HUES64 (cell line): ENCODE results near the gene ZNRF1.
"Not testable (repeated sequence)": the region's sequence is repeated elsewhere in the genome, so short reads cannot be mapped to it uniquely, and the experiment has no call there.

Experiments used
- H3K27ac ChIP-seq: 2 replicates; pipeline ENCODE4 v1.7.0; 2013; ENCODE audit warnings: low read depth, low read length, inconsistent platforms
- H3K27me3 ChIP-seq: 2 replicates; pipeline ENCODE4 v1.6.1; 2013; ENCODE audit warnings: mild to moderate bottlenecking, low read length; ENCODE audit not compliant: insufficient read depth
- H3K36me3 ChIP-seq: 2 replicates; pipeline ENCODE4 v1.6.1; 2013; ENCODE audit warnings: mild to moderate bottlenecking, low read length; ENCODE audit not compliant: insufficient read depth
- H3K4me1 ChIP-seq: 2 replicates; pipeline ENCODE4 v1.6.1; 2013; ENCODE audit warnings: mild to moderate bottlenecking, low read length, moderate library complexity; ENCODE audit not compliant: insufficient read depth
- H3K4me3 ChIP-seq: 2 replicates; pipeline ENCODE4 v1.5.1; 2013; ENCODE audit warnings: mild to moderate bottlenecking, low read length, moderate library complexity
- H3K9ac ChIP-seq: 2 replicates; pipeline ENCODE4 v1.6.1; 2013; ENCODE audit warnings: mild to moderate bottlenecking, low read depth, low read length
- H3K9me3 ChIP-seq: 2 replicates; pipeline ENCODE4 v1.6.1; 2013; ENCODE audit warnings: low read depth, low read length; ENCODE audit not compliant: insufficient read depth
- WGBS: fragments of 150-250, 120-280 bp; methylation state at CpG from one replicate; pipeline ENCODE4 v1.1.7; 2013; ENCODE audit warnings: missing lambda C conversion rate; 5-methylcytosine and 5-hydroxymethylcytosine counted together

Gene ZNRF1

DNA sequence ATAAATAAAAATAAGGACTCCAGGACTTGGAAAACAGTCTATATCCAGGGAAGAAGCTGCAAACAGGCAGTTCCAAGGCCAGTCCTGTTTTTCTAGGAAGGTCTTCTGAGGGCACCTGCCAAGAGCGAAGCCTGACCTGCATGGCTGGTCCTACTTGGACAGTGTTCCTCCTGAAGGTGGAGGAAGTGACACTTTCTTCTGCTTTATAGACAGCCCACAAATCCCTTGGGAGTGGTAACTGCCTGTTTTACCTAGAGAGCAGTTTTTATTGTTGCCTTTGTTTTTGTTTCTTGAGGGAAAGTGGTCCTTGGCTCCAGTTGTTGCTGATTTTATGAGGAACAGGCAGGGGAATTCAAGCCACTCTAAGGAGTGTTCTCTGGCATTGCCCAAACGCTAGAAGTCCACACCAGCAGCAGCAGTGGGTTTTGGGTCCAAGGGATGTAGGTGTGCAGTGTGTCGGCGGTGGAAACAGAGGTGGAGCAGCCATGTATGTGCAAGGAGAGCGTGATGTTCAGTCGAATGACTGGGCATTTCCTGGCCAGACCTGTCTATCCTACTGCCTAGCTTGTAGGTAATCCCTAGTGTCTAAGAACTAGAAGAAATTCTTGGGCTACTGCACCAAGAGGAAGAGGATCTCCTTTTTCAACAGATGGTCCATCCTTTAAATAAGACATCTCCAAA, 82.5 kb downstream of the ZNRF1 start:
- WGBS = 93% methylated on average over 6 of the region's 6 CpGs
- H3K27ac ChIP-seq = no peak overlapping the region

DNA sequence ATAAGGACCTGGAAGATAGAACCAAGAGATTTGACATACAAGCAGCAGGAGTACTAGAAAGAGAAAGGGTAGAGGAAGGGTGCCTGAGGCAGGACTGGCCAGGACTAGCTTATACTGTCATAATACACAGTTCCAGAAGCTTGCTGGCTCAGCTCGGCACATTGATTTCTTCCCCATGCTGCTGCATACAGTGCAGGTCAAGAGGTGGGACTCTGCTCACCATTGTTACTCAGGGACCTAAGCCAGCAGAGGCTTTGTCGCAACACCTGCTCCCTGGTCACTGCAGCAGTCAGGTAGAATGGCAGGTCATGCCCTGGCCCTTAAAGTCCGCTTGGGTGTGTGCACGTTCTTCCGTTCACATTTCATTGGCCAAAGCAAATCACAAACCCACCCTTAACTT, 85.0 kb downstream of the ZNRF1 start:
- H3K9ac ChIP-seq = no peak overlapping the region
- H3K4me3 ChIP-seq = no peak overlapping the region
- H3K27ac ChIP-seq = no peak overlapping the region
- peaks cover 4% of the 10 kb centered on the region; the same call in 1 of the 2 replicates for H3K36me3 ChIP-seq
- H3K9me3 ChIP-seq = no peaks in the 10 kb centered on the region
- 94% methylated on average over 5 of the region's 5 CpGs for WGBS
- H3K27me3 ChIP-seq = no peaks in the 10 kb centered on the region
- peaks cover 18% of the 10 kb centered on the region for H3K4me1 ChIP-seq

More for the DNA sequence above, 82.5 kb downstream of the ZNRF1 start:
- H3K27me3 ChIP-seq = no peaks in the 10 kb centered on the region
- H3K9me3 ChIP-seq = no peaks in the 10 kb centered on the region
- no peak overlapping the region for H3K4me3 ChIP-seq
- peaks cover 4% of the 10 kb centered on the region; the same call in 1 of the 2 replicates for H3K36me3 ChIP-seq
- H3K9ac ChIP-seq = no peak overlapping the region
- peaks cover 8% of the 10 kb centered on the region; the same call in 1 of the 2 replicates for H3K4me1 ChIP-seq

DNA sequence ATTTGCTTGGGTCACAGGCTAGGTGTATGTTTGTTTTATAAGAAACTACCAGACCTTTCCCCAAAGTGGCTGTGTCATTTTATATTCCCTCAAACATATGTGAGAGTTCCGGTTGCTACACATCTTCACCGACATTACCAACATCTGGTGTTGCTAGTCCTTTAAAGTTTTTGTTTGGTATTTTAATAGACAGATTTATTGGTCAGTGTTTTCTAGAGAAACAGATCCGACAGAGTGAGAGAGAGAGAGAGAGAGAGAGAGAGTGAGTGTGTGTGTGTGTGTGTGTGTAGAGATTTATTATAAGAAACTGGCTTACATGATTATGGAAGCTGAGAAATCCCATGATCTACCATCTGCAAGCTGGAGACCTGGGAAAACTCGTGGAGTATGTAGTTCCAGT, 86.7 kb downstream of the ZNRF1 start:
- H3K27ac ChIP-seq = no peak overlapping the region

GRCh38 chr16:75086281-75086680, 87.5 kb downstream of the ZNRF1 start:
- Histone ChIP-seq H3K4me1 (peaks cover 10% of the 10 kb centered on the region), H3K9ac (no peak overlapping the region), H3K9me3 (no peaks in the 10 kb centered on the region), H3K27ac (no peak overlapping the region), H3K36me3 (peaks cover 4% of the 10 kb centered on the region; the same call in 1 of the 2 replicates), H3K27me3 (no peaks in the 10 kb centered on the region), H3K4me3 (no peak overlapping the region)
- WGBS = 92% methylated on average over 1 of the region's 1 CpG

More for the DNA sequence above, 86.7 kb downstream of the ZNRF1 start:
- no peak overlapping the region for H3K4me3 ChIP-seq
- no peaks in the 10 kb centered on the region for H3K27me3 ChIP-seq
- WGBS = 96% methylated on average over 4 of the region's 4 CpGs
- no peak overlapping the region for H3K9ac ChIP-seq
- peaks cover 4% of the 10 kb centered on the region; the same call in 1 of the 2 replicates for H3K36me3 ChIP-seq
- no peaks in the 10 kb centered on the region for H3K9me3 ChIP-seq
- H3K4me1 ChIP-seq = peaks cover 11% of the 10 kb centered on the region

DNA sequence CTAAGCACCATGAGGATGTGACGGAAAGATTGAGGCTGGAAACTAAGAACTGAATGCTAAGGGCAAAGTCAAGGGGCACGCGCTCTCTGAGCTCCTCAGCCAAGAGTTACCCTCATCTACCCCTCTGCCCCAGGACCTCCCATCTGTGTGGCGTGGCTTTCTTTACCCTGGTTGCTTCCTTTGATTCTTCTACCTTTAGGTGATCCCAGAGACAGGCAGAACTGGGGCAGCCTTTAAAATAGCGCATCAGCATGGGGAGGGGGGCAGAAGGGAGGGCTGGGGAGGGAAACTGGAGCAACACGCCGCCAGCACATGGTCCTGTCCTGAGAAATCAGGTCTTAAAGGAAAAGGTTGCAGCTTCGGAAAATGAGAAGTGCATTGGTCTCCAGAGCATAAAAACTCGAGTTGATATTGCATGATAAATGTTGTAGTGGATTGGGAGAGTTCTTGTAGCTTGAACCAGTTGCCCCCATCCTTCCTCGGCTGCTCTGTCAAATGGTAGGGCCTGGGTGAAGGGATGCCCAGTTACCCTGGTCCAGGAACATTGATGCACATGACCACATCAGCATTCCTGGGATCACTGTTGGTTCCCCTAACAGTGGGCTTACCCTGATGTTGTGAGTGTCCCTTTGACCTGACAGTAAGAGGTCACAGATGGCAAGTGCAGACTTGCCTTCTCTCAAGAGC, 88.0 kb downstream of the ZNRF1 start:
- peaks cover 4% of the 10 kb centered on the region; the same call in 1 of the 2 replicates for H3K36me3 ChIP-seq

GRCh38 chr16:75087375-75087979, 88.7 kb downstream of the ZNRF1 start:
- Histone ChIP-seq H3K4me1 (peaks cover 14% of the 10 kb centered on the region), H3K27me3 (no peaks in the 10 kb centered on the region), H3K36me3 (peaks cover 4% of the 10 kb centered on the region; the same call in 1 of the 2 replicates), H3K9me3 (no peaks in the 10 kb centered on the region), H3K4me3 (no peak overlapping the region), H3K27ac (no peak overlapping the region), H3K9ac (no peak overlapping the region)
- 79% methylated on average over 10 of the region's 10 CpGs for WGBS

More for the DNA sequence above, 88.0 kb downstream of the ZNRF1 start:
- H3K27ac ChIP-seq = no peak overlapping the region
- H3K9me3 ChIP-seq = no peaks in the 10 kb centered on the region
- no peaks in the 10 kb centered on the region for H3K27me3 ChIP-seq
- H3K4me3 ChIP-seq = no peak overlapping the region
- no peak overlapping the region for H3K9ac ChIP-seq
- WGBS = 93% methylated on average over 10 of the region's 10 CpGs
- H3K4me1 ChIP-seq = peaks cover 10% of the 10 kb centered on the region

- Histone ChIP-seq H3K9ac (no peak overlapping the region), H3K27ac (no peak overlapping the region)
- WGBS = 98% methylated on average over 3 of the region's 3 CpGs
These were observed 89.4 kb downstream of the ZNRF1 start for GRCh38 chr16:75088216-75088615.

DNA sequence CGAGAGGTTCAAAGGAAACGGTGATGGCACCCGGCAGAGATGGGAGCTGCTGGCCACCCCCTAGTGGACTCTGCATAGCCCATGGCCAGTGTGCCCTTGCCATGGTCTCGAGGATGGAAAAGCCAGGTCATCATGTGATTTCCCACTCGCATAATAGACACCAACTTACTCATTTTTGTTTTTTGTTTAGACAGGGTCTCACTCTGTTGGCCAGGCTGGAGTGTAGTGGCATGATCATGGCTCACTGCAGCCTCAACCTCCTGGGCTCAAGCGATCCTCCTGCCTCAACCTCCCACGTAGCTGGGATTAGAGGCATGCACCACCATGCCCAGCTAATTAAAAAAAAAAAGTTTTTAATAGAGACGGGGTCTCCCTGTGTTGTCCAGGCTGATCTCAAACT, 90.1 kb downstream of the ZNRF1 start:
- H3K9me3 ChIP-seq = no peaks in the 10 kb centered on the region
- H3K27ac ChIP-seq = no peak overlapping the region
- no peaks in the 10 kb centered on the region for H3K27me3 ChIP-seq
- peaks cover 4% of the 10 kb centered on the region; the same call in 1 of the 2 replicates for H3K36me3 ChIP-seq
- no peak overlapping the region for H3K9ac ChIP-seq
- 84% methylated on average over 8 of the region's 8 CpGs for WGBS
- H3K4me3 ChIP-seq = no peak overlapping the region
- peaks cover 20% of the 10 kb centered on the region for H3K4me1 ChIP-seq

More at GRCh38 chr16:75088216-75088615, 89.4 kb downstream of the ZNRF1 start:
- Histone ChIP-seq H3K9me3 (no peaks in the 10 kb centered on the region), H3K4me1 (peaks cover 20% of the 10 kb centered on the region), H3K36me3 (peaks cover 4% of the 10 kb centered on the region; the same call in 1 of the 2 replicates), H3K27me3 (no peaks in the 10 kb centered on the region), H3K4me3 (no peak overlapping the region)

GRCh38 chr16:75089486-75090202, 90.8 kb downstream of the ZNRF1 start:
- H3K27me3 ChIP-seq = no peaks in the 10 kb centered on the region
- H3K9me3 ChIP-seq = no peaks in the 10 kb centered on the region
- H3K9ac ChIP-seq = no peak overlapping the region
- H3K4me3 ChIP-seq = no peak overlapping the region
- peaks cover 20% of the 10 kb centered on the region for H3K4me1 ChIP-seq
- no peak overlapping the region for H3K27ac ChIP-seq
- 76% methylated on average over 6 of the region's 6 CpGs for WGBS
- H3K36me3 ChIP-seq = 0 out of 2 replicates have a peak, but pooled peaks cover 3% of the 10 kb centered on the region

- not testable (repeated sequence) for H3K4me3 ChIP-seq, H3K27me3 ChIP-seq, H3K9me3 ChIP-seq, H3K36me3 ChIP-seq, H3K9ac ChIP-seq, H3K27ac ChIP-seq
- H3K4me1 ChIP-seq = peaks cover 20% of the 10 kb centered on the region
- WGBS = 92% methylated on average over 6 of the region's 6 CpGs
These were observed 92.1 kb downstream of the ZNRF1 start for GRCh38 chr16:75090899-75091298.
